Progenitor cell of endocrine pancreas (in vitro differentiated cells): ENCODE measurements around the gene HIBCH. TPM values are rescaled to one million over a fixed set of nuclear protein-coding genes. Genes with fewer than 3 reads are reported as not detected.

ENCODE experiments used
- DNase-seq: peaks from one replicate; pipeline ENCODE4 v3.0.0; 2021; ENCODE audit warnings: low spot score; ENCODE audit not compliant: unreplicated experiment
- H3K27ac Mint-ChIP-seq: 2 replicates; pipeline ENCODE4 v1.8.0; 2021; ENCODE audit warnings: mild to moderate bottlenecking, moderate library complexity, mixed read lengths
- H3K27me3 Mint-ChIP-seq: 2 replicates; pipeline ENCODE4 v1.8.0; 2021; ENCODE audit warnings: mixed read lengths
- H3K36me3 Mint-ChIP-seq: 2 replicates; pipeline ENCODE4 v1.8.0; 2022; ENCODE audit warnings: mixed read lengths; ENCODE audit not compliant: insufficient read depth
- H3K4me1 Mint-ChIP-seq: 2 replicates; pipeline ENCODE4 v1.8.0; 2021; ENCODE audit warnings: low read depth, mixed read lengths
- H3K4me3 Mint-ChIP-seq: 2 replicates; pipeline ENCODE4 v1.8.0; 2021; ENCODE audit warnings: low read depth, mild to moderate bottlenecking, moderate library complexity, mixed read lengths
- H3K9me3 Mint-ChIP-seq: 2 replicates; pipeline ENCODE4 v1.8.0; 2021; ENCODE audit warnings: low read depth, mixed read lengths
- CTCF ChIP-seq: fragments of 200-600 bp; sonication (generic); IDR thresholded peaks from one replicate; pipeline ENCODE4 v1.5.0; 2021; ENCODE audit warnings: antibody characterized with exemption, mild to moderate bottlenecking; ENCODE audit not compliant: unreplicated experiment
- total RNA-seq: library from RNA; stranded (reverse); gene quantifications from 2 replicates; pipeline ENCODE4 v1.2.1, GENCODE V29; 2021

The HIBCH gene
- total RNA-seq, 1 donor from 2014 or later, result 49.5 TPM

DNA sequence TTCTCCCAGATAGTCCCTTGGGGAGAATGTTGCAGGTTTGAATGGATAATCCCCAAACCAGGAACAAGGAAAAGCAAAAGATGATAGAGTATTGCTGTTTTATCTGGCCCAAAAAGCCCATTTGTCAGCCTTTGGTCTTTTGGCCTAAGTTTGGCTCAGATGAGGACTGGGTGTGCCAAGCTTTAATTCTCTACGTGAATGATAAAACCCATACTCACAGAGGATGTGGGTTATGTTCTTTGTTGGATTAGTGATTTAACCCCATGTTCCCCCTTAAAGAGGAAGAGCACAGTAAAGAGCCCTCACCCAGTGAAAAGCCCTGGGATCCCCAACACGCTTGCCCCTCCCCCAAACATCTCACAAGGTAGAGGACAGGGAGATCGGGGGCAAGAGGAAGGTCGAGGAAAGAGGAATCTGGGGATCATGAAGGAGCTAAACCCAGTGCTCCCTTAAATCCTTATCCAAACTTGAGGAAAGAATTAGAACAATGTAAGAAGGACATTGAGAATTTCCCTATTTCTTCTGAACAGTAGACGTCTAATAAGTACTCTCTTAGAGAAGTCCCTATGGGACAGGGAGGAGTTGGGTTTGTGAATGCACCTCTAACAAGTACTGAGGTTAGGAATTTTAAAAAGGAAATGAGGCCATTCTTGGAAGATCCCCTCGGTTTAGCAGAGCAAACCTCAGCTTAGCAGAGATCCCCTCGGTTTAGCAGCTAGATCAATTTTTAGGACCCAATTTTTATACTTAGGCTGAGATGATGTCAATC is 105.0 kb downstream of the HIBCH start:
- Mint-ChIP-seq H3K9me3 (no peaks in the 10 kb centered on the region), H3K36me3 (peaks cover 4% of the 10 kb centered on the region), H3K4me1 (peaks cover 6% of the 10 kb centered on the region), H3K27ac (peak overlapping the region; percentile 5), H3K27me3 (no peaks in the 10 kb centered on the region), H3K4me3 (no peak overlapping the region)
- no peak for TF ChIP-seq CTCF
- no peak for DNase-seq

GRCh38 chr2:190213441-190214335 is 105.9 kb downstream of the HIBCH start:
- Mint-ChIP-seq H3K36me3 (peaks cover 1% of the 10 kb centered on the region), H3K4me1 (peaks cover 4% of the 10 kb centered on the region), H3K4me3 (no peak overlapping the region), H3K27me3 (no peaks in the 10 kb centered on the region), H3K9me3 (no peaks in the 10 kb centered on the region), H3K27ac (no peak overlapping the region)
- DNase-seq, result no peak
- no peak for TF ChIP-seq CTCF

DNA sequence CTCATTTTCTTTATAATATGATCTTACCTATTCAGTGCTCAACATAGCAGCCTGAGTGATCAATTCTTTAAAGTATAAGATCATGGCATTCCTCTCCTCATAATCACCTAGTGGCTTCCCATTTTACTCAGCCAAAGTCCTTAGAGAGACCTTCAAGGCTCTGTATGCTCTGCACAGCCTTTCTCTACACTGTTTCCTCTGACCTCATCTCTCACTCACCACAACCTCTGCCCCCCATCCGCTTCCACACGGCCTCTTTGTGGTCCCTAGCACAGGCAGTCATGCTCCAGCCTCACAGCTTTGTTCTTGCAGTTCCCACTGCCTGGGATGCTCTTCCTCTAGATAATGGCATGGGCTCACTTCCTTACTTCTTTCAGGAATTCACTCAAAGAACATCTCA is 109.2 kb downstream of the HIBCH start:
- TF ChIP-seq CTCF, result no peak
- H3K9me3 Mint-ChIP-seq, result no peaks in the 10 kb centered on the region
- H3K36me3 Mint-ChIP-seq, result peaks cover 1% of the 10 kb centered on the region
- no peaks in the 10 kb centered on the region for H3K27me3 Mint-ChIP-seq
- no peak overlapping the region for H3K27ac Mint-ChIP-seq
- DNase-seq, result no peak
- peaks cover 4% of the 10 kb centered on the region for H3K4me1 Mint-ChIP-seq
- H3K4me3 Mint-ChIP-seq, result no peak overlapping the region

GRCh38 chr2:190209559-190209958 is 110.1 kb downstream of the HIBCH start:
- TF ChIP-seq CTCF, result no peak
- no peak for DNase-seq
- no peak overlapping the region for H3K27ac Mint-ChIP-seq
- peaks cover 4% of the 10 kb centered on the region for H3K4me1 Mint-ChIP-seq
- no peaks in the 10 kb centered on the region for H3K9me3 Mint-ChIP-seq
- no peak overlapping the region for H3K4me3 Mint-ChIP-seq
- H3K36me3 Mint-ChIP-seq, result peaks cover 2% of the 10 kb centered on the region
- H3K27me3 Mint-ChIP-seq, result no peaks in the 10 kb centered on the region

DNA sequence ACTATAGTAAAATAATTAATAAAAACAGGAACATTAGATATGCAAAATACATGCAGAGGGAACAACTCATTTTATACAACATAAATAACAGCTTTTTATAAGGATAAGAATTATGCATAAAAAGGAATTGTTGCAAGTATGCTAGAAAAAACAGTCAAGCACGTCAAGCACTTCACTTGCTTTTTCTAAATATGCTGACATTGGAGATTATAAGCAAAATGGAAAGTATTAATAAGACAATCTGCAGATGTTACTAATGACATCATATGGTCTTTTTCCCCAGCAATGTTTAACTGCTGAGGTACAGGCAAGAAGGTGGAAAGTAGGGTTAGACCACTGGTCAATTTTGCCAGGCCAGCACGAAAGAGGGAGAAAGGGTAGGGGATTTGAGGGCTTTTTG is 111.7 kb downstream of the HIBCH start:
- Mint-ChIP-seq H3K36me3 (peaks cover 5% of the 10 kb centered on the region), H3K27ac (no peak overlapping the region), H3K27me3 (no peaks in the 10 kb centered on the region), H3K4me3 (no peak overlapping the region), H3K4me1 (no peaks in the 10 kb centered on the region), H3K9me3 (no peaks in the 10 kb centered on the region)
- no peak for DNase-seq
- TF ChIP-seq CTCF, result no peak
